Measurements from ENCODE around the gene ZBTB7A. TPM values are rescaled to one million over a fixed set of nuclear protein-coding genes. Genes with fewer than 3 reads are reported as not detected.
A peak's percentile ranks its signal among the peaks of the same experiment; 100 is the strongest.

Gene ZBTB7A
- total RNA-seq, 1 experiment from 2014 or later = 25.9 TPM

- BruUV-seq (replicated peaks) = no TSS peak
- H3K27ac ChIP-seq (ENCODE audit: low read depth, low read length, poor library complexity, severe bottlenecking) = peak overlapping the region; percentile 30
- H3K27me3 ChIP-seq (replicated peaks; ENCODE audit: insufficient read depth, low read depth, low read length, poor library complexity) = no peaks in the 10 kb centered on the region
- H3K36me3 ChIP-seq (ENCODE audit: insufficient read depth, low read length, poor library complexity, severe bottlenecking) = peaks cover 34% of the 10 kb centered on the region
- no peaks in the 10 kb centered on the region for H3K9me3 ChIP-seq (ENCODE audit: low read depth, low read length, poor library complexity, severe bottlenecking)
- no peak overlapping the region for H3K4me3 ChIP-seq (ENCODE audit: low read depth, low read length, poor library complexity, severe bottlenecking)
- peaks cover 10% of the 10 kb centered on the region for H3K4me1 ChIP-seq (ENCODE audit: insufficient read depth, low read length, poor library complexity, severe bottlenecking)
- CTCF ChIA-PET = no interaction called here
- DNase-seq (ENCODE audit: low spot score) = no peak
- TF ChIP-seq CTCF (conservative IDR thresholded peaks at IDR 0.05; ENCODE audit: low read depth, low read length) (no peak), EZH2 (IDR thresholded peaks at IDR 0.05; ENCODE audit: borderline replicate concordance, low read depth, low read length, poor library complexity, severe bottlenecking) (no peak)
- POLR2A ChIA-PET (ENCODE audit: low non-redundant PET) = no interaction called here
- intact Hi-C loops (cut with micrococcal nuclease; ENCODE audit: unreplicated experiment) = no loop called here
Observed at GRCh38 chr19:4018775-4019504, 47.8 kb downstream of the ZBTB7A start.

GRCh38 chr19:4018140-4018613 lies 48.5 kb downstream of the ZBTB7A start:
- no peak for TF ChIP-seq CTCF (conservative IDR thresholded peaks at IDR 0.05; ENCODE audit: low read depth, low read length)
- TF ChIP-seq EZH2 (IDR thresholded peaks at IDR 0.05; ENCODE audit: borderline replicate concordance, low read depth, low read length, poor library complexity, severe bottlenecking) = no peak
- intact Hi-C loops (cut with micrococcal nuclease; ENCODE audit: unreplicated experiment) = no loop called here
- Histone ChIP-seq H3K4me1 (ENCODE audit: insufficient read depth, low read length, poor library complexity, severe bottlenecking) (peaks cover 10% of the 10 kb centered on the region), H3K27me3 (replicated peaks; ENCODE audit: insufficient read depth, low read depth, low read length, poor library complexity) (no peaks in the 10 kb centered on the region), H3K27ac (ENCODE audit: low read depth, low read length, poor library complexity, severe bottlenecking) (peak overlapping the region; percentile 7), H3K4me3 (ENCODE audit: low read depth, low read length, poor library complexity, severe bottlenecking) (no peak overlapping the region), H3K9me3 (ENCODE audit: low read depth, low read length, poor library complexity, severe bottlenecking) (no peaks in the 10 kb centered on the region), H3K36me3 (ENCODE audit: insufficient read depth, low read length, poor library complexity, severe bottlenecking) (peaks cover 34% of the 10 kb centered on the region)
- no TSS peak for BruUV-seq (replicated peaks)
- ChIA-PET CTCF (no interaction called here), POLR2A (ENCODE audit: low non-redundant PET) (no interaction called here)
- peak; percentile 60 for DNase-seq (ENCODE audit: low spot score)

- Histone ChIP-seq H3K4me3 (ENCODE audit: low read depth, low read length, poor library complexity, severe bottlenecking) (no peak overlapping the region), H3K27ac (ENCODE audit: low read depth, low read length, poor library complexity, severe bottlenecking) (no peak overlapping the region), H3K4me1 (ENCODE audit: insufficient read depth, low read length, poor library complexity, severe bottlenecking) (peaks cover 10% of the 10 kb centered on the region), H3K27me3 (replicated peaks; ENCODE audit: insufficient read depth, low read depth, low read length, poor library complexity) (no peaks in the 10 kb centered on the region), H3K9me3 (ENCODE audit: low read depth, low read length, poor library complexity, severe bottlenecking) (no peaks in the 10 kb centered on the region), H3K36me3 (ENCODE audit: insufficient read depth, low read length, poor library complexity, severe bottlenecking) (peaks cover 38% of the 10 kb centered on the region)
- TF ChIP-seq CTCF (conservative IDR thresholded peaks at IDR 0.05; ENCODE audit: low read depth, low read length) = no peak
- TF ChIP-seq EZH2 (IDR thresholded peaks at IDR 0.05; ENCODE audit: borderline replicate concordance, low read depth, low read length, poor library complexity, severe bottlenecking) = no peak
- intact Hi-C loops (cut with micrococcal nuclease; ENCODE audit: unreplicated experiment) = no loop called here
- ChIA-PET POLR2A (ENCODE audit: low non-redundant PET) (no interaction called here), CTCF (no interaction called here)
- BruUV-seq (replicated peaks) = no TSS peak
- no peak for DNase-seq (ENCODE audit: low spot score)
Observed at GRCh38 chr19:4016903-4017638, 49.6 kb downstream of the ZBTB7A start.

Measured in A673 (cell line).